Inferior parietal cortex (tissue), 1 donor: Measurements from ENCODE around the gene ARHGEF7.
"Not testable (repeated sequence)": the region's sequence is repeated elsewhere in the genome, so short reads cannot be mapped to it uniquely, and the experiment has no call there.

Experiments used
- DNase-seq: peaks from one replicate; pipeline ENCODE4 v3.0.0-alpha.2; 2016; ENCODE audit errors: extremely low spot score

ARHGEF7 gene

DNA sequence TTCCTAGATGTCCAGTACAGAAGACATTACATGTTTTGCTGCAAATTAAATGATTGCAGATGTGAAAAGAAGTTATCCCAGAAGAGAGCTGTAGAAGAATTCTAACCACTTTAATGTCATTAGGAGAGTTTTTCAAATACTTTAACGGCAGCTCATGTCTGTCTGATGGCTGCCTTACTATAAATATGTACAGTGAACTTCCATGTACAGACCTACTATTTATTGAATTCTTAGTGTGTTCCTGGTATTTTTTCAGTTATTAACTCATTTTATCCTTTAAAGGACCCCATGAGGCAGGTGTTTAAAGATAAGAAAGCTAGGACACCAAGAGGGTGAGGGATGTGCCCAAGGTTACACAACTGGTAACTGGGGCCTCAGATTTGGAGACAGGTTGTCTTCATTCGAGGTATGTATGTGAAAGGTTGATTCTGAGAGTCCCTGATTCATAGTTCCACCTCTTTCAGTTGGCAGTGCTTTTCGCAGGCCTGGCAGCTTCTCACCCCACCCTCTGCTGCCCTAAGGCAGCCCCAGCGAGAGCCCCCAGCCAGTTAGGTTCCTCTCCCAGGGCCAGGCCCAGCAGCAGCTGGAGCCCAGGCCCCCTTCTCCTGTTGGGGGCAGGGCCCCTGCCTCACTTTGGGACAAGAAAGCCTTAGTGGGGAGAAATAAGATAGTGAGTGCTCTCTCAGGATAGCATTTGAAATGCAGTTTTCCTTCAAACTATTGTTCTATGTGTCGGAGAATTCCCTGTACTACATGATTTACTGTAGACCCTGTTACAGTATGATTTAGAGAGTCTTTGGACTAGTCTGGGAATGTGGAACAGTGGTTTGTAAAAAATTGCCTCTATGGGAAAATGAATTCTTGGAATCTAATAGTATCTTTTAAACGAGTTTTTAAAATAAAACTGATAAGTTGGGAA lies 137.6 kb downstream of the ARHGEF7 start:
- no peak for DNase-seq

DNA sequence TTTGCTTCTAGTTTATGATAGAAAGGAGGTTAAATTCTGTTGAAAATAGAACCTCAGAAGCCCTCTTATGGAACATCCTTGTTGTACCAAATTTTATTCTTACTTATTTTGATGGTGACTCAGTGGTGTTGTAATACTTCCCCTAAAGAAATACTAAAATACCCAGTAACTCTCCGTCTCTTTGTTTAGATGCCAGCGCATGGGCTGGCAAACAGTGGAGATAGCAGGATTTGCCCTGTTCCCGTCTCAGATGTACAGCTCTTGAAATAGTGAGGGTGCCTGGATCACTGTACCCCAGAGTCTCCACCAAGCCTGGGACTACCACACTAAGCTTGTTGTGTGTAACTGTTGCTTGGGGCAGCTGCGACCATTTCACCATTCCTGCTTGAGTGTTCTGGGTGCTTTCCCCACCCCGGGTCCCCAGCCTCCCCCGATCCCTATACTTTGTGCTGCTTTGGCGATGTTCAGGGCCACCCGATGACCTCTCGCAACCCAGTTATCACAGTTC lies 138.3 kb downstream of the ARHGEF7 start:
- no peak for DNase-seq

DNA sequence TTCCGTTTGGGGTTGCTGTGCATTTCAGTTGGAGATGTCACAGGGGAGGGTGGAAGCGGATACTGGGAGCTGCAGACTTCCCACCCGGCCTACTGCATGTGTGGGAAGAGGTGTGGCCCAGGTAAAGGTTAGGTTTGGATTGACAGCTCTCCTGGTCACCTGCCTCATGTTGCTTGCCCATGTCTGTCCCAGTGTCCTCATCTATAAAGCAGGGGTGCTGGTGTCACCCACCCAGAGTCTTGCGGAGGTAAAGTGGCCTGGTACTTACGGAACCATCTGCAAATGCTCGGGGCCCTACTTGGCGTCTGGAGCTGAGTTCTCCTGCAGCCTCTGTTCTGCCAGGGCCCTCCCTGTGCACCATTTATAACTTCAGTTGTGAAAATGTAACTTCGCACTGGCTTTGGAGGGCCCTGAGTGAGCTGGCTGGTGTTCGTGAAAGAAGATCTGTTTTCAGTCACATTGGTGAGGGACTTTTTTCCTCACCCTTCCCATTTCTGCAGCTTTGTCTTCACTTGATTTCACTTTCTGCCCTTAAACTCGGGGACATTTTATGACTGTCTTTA lies 140.2 kb downstream of the ARHGEF7 start:
- DNase-seq = no peak

DNA sequence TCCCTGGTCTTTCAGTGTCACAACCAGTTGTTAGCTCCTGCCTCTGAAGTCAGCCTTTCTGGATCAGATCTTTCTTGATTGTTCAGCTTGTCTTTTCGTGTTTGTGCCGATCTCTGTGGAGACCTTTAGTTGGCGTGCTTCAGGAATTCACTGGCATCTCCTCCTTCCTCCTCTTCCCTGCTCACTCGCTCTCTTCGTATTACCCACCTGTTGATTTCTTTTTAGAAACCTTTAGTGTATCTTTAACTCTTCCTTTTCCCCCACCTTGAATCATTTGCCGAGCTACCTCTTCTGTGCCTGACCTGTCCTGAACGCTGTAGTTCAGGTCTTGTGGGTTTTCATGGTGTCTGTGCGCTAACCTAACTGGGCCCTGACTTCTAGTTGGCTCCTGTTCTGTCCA lies 141.3 kb downstream of the ARHGEF7 start:
- no peak for DNase-seq

DNA sequence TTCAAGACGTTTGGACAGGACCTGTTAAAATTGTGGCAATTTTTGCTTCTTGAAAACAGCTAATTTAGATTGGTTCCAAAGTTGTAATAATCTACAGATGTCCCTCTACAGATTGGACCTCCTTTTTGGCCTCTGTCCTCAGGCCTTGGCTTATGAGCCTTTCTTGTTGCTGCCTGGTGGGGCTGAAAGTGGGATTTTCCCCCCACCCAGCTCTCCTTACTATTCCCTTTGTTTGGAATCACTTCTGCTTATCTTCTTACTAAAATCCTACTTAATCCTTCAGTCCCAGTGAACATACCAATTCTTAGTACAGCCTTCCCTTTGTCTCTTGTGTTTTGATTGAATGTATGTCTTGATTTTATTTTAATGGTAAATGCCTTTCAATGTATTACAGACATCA lies 141.8 kb downstream of the ARHGEF7 start:
- no peak for DNase-seq

DNA sequence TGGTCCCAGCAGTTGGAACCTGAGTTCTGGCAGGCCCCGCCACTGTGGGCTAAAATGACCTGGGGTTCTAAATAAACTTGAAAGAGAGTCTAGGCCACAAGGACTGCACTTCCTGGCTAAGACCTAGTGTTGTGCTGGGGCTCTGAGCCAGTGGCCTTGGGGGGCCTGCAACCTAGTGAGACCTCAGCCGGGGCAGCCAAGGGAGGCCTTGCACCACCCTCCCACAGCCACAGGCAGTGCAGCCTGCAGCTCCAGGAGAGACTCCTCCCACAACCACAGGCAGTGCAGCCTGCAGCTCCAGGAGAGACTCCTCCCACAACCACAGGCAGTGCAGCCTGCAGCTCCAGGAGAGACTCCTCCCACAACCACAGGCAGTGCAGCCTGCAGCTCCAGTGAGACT lies 142.8 kb downstream of the ARHGEF7 start:
- DNase-seq = not testable (repeated sequence)

DNA sequence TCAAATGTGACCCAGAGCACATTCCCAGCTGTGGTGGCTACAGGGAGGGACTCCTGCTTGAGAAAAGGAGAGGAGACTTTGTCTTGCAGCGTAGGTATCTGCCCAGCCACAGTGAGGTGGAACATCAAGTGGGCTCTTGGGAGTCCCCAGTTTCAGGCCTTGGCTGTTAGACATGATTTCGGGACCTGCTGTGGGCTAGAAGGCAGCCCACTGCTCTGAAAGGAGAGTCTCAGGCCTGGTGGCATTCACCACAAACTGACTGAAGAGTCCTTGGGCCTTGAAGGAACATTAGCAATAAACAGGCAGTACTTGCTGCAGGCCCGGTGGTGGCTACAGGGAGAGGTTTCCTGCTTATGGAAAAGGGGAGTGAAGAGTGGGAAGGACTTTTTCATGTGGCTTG lies 143.5 kb downstream of the ARHGEF7 start:
- DNase-seq = no peak

DNA sequence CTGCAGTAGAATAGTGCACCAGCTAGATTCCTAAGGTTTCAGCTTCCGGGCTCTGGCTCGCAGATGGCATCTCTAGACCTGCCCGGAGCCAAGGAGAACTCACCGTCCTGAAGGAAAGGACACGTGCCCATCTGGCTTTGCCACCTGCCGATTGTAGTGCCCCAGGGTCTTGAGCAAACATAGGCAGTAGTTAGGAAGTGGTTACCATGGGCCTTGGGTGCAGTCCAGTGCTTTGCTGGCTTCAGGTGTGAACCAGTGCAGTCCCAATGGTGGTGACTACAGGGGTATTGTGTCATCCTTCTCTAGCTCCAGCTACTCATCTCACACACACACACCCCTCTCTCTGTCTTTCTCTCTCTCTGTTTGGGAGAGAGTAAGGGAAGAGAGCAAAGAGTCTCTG lies 143.9 kb downstream of the ARHGEF7 start:
- no peak for DNase-seq

DNA sequence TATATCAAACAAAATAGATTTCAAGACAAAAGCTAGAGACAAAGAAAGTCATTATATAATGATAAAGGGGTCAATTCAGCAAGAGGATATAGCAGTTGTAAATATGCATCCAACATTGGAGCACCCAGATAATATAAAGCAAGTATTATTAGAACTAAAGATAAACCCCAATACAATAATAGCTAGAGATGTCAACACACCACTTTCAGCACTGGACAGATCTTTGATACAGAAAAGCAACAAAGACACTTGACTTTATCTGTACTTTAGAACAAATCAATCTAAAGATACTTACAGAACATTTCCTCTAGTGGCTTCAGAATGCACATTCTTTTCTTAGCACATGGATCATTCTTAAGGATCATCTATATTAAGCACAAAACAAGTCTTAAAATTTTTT lies 146.2 kb downstream of the ARHGEF7 start:
- no peak for DNase-seq

DNA sequence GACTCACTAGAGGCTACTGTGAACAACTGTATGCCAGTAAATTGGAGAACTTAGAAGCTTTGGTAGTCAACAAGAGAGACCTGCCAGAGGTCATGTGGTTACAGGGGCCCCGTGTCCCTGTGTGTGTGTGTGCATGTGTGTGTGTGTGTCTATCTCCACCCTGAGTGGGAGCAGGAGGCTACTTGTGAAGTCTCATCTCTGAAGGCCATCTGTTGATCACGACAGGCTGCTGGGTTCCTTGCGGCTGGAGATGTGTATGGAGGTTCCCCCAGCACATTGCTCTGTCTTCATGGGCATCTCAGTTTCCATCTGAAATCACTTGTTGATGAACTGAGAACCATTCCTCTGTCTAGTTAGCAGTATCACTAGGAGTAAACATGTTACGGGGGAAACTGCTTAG lies 147.2 kb downstream of the ARHGEF7 start:
- no peak for DNase-seq

DNA sequence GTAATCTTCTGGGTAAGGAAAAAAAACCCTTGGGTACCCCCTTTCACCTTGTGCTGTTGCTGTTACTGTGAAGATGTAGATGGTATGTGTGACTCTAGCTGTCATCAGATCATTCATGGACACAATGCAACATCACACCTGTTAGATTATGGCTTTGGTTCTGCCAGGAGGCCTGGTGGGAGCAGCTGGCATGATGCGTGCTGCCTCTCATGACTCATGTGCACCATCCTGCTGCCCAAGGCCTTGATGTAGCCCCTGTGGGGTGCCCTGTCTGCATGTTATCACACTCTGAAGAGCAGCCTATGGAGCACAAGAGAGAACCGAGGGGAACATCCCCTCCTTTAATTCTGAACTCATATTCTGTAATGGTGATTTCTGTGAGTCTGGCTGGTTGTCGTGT lies 147.6 kb downstream of the ARHGEF7 start:
- DNase-seq = no peak

DNA sequence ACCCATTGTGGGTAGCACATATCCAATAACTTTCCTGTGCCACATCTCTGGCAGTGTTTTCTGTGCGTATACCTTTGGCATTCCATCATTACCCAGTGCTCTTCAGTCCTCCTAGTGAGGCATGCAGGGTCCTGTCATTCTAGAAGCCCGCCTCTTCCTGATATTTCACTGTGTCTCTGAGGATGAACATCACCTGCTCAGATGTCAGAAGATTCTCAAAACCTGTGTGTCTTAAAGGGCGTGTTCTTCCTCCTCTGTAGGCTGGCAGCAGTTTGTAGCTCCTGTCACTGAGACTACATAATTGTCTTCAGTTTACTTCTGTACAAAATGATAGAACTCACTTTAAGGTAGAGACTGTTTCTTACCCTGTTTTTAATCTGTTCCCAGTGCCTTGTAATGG lies 148.5 kb downstream of the ARHGEF7 start:
- no peak for DNase-seq

DNA sequence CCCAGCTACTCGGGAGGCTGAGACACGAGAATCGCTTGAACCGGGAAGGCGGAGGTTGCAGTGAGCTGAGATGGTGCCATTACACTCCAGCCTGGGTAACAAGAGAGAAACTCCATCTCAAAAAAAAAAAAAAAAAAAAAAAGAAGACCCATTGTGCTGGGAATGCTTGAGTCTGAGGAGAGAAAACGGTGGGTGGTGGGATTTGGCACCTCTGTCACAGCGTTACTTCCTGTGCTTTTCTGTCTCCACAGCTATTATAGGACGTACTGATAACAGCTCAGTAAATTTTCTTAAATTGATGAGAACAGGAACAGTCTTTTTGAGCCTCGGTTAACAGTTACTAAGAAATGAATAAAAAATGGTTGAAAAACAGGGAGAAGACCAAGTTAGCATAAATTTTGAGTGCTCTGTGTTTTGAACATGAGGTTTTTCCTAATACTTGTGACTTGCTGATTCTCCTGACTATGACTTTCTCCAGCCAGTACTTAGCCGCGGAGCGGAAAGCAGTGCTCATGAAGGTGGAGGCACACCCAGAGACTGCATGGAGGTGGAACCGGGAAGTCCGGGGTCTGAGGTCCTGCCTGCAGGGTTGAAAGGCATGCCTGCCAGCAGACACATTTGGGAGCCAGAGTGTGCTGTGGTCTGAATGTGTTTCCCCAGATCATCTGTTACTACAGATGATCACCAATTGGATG lies 150.0 kb downstream of the ARHGEF7 start:
- no peak for DNase-seq

DNA sequence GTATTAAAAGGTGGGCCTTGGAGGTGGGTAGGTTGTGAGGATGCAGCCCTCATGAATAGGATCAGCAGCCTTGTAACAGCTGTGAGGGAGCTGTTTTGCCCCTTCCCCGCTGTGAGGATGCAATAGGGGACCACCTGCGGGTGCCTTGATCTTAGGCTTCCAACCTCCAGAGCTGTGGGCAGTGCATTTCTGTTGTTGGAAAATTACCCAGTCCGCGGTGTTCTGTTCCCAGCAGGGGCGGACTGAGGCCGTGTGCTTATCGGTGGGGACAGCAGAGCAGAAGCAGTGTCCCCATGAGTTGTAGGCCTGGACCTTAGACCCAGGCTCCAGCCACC lies 150.6 kb downstream of the ARHGEF7 start:
- no peak for DNase-seq

DNA sequence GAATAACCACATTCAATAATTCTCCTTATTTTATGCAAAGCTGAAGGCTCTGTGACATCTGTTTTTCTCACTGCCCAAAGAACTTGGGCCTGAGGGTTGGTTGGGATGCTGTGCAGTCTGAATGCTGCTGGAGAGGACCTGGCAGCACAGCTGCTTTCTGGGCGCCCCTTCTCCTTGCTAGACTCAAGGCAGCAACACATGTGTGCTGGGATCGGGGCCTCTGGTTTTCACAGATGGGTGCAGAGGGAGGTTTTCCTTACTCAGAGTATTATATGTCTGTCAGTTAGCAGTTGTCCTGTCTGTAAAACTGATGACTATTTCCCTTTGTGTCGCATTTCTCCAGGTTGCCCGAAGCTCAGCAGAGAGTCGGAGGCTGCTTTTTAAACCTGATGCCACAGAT lies 152.1 kb downstream of the ARHGEF7 start:
- no peak for DNase-seq

DNA sequence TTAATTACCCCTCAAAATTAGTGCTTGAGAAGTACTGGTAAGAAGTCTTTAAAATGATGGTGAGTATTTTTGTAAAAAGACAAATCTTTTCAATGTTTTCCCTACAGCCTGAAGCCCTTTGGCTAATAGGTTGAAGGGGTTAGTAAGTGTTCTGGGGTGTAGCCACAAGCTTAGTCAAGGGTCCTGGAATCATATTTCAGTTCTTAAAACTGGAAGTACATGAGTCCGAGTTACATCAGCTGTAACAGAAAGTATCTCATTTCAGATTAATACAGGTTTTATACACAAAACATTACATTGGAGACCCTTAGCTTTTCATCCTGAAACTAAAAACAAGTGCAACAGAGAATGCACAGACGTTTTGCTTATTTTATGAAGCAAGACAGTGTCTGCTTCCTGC lies 152.7 kb downstream of the ARHGEF7 start:
- no peak for DNase-seq

DNA sequence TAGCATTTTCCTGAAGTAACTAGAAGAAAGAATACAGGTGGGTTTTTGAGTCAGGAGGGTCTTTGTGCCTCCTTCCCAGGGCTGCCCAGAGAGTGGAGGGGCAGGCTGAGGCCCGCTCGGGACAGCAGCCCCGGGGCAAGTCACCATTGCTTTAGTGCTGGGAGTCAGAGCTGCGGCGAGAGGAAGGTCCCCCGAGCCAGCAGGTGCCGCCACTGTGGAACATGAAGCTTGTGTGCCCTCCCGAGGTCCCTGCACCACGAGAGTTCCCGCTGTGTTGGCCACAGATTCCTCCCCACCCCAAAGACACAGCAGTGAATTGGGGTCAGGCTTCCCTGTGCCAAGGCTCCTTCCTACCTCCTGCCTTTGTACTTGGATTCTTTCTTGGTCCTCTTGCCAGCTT lies 154.4 kb downstream of the ARHGEF7 start:
- DNase-seq = no peak

DNA sequence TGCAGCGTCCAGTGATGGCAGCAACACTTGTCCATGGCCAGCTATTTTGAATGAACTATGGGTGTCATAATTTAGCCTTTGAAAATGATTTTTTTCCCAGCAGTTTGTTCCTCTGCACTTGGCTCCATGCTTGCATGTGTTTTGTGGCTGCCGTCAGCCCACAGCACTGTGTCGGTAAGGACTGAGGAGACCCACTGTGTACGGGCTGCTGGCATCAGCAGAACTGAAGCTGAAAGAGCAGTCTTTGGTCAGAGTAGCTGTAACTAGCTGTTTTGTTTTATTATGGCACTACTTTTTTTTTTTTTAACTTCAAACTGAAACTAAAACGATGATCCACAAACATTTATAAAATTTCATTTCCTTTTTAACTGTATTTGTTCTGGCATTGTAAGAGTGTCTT lies 155.0 kb downstream of the ARHGEF7 start:
- no peak for DNase-seq

DNA sequence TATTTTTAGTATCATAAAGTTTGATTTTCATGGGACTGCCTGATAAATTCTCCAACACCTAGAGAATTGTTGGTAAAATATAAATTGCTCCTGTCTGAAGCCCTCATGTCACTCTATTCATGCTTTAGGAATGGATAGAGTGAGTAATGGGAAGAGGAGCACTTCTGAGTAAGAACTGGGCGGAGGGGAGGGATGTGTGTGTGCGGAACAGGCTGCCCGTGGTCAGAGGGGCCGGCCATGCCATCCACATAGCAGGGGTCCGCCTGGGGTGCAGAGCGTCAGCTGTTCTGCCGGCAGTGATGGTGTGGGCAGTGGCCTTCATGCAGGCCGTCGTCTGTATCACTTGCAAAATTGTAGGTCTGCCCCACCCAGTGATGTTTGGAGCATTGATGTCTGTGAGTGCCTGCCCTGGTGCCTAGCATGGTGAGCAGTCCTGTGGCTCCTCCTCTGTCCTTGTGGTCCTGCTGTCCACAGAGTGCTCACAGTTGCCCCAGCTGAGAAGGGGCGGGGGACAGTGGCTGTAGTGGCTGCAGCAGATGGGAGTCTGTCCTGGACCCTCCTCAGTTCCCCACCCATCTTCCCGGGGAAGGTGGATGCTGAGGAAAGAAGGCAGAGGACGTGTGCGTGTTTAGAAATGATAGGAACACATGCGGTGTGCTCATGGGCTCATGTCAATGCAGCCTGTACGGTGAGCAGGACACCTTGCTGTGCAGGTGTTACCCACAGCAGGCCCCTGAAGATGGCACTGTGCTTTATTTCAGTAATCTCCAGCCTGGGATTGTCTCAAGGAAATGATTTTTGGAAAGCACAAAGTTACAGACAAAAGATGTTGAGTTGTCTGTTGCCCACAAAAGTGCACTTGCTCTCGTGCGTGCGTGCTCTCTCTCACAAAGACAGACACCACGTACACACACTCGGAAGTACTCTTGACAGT lies 155.9 kb downstream of the ARHGEF7 start:
- DNase-seq = no peak

DNA sequence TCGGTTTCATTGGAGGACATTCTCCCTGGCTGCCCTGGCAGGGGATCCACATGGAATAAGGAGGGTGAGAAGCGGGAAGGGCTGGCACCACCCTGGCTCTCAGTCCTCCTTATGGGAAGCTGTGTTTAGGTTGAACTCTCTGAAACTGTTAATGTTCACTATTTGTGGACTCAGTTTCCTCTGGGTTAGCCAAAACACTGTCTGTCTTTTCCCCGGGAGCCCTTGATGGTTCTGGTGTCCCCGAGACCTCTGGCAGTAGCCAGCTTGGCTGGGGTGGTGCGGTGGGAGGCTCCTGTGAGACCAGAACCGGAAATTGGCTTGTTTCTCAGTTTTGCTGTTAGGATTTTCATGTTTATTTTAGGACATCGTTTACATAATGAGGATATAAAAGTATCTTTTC lies 157.0 kb downstream of the ARHGEF7 start:
- no peak for DNase-seq

DNA sequence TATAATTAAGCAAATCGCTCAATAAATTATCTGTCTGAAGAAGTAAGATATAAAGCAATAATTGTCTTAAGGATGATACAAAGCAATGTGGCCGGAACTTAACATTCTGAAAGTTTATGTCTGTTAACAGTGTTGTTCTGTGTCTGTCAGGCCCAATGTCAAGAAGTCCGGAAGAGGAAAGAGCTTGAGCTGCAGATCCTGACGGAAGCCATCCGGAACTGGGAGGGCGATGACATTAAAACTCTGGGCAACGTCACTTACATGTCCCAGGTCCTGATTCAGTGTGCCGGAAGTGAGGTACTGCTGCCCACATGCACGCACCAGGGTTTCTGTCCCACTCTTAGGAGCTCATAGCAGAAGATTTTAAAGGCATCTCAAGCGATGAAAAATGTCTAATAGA lies 160.3 kb downstream of the ARHGEF7 start:
- DNase-seq = no peak
